GM12878 (cell line): ENCODE data around the gene SFXN2. TPM values are rescaled to one million over a fixed set of nuclear protein-coding genes. Genes with fewer than 3 reads are reported as not detected.

ENCODE experiments used
- ATAC-seq: fragments of 200-7000 bp; cut with Tn5 transposase; 3 replicates; pipeline ENCODE4 v1.9.1; 2020; ENCODE audit warnings: mild to moderate bottlenecking, moderate library complexity
- BruUV-seq: library from RNA; stranded (reverse); fragments of 400-500 nt; replicated peaks from 2 replicates; lab custom pipeline; 2021; lab: Mats Ljungman, UMichigan
- CTCF ChIA-PET: fragments of 300-600 bp; sonication (Branson Sonifier 250); formaldehyde crosslinking; extraction: SDS; loops from one replicate; lab custom pipeline; 2021; ENCODE audit warnings: inconsistent platforms; lab: Yijun Ruan, JAX
- POLR2A ChIA-PET: fragments of 350-600 bp; formaldehyde crosslinking; extraction: SDS; loops from one replicate; lab custom pipeline; 2021; ENCODE audit warnings: inconsistent platforms; lab: Charles Lee
- RAD21 ChIA-PET: fragments of 300-600 bp; sonication (Branson Sonifier 250); formaldehyde crosslinking; loops from one replicate; lab custom pipeline; 2023; ENCODE audit warnings: antibody characterized with exemption; ENCODE audit not compliant: unreplicated experiment; lab: Charles Lee
- SMC1A ChIA-PET: fragments of 300-600 bp; sonication (Branson Sonifier 250); formaldehyde crosslinking; loops from one replicate; lab custom pipeline; 2023; ENCODE audit not compliant: unreplicated experiment, uncharacterized antibody; lab: Charles Lee
- DNase-seq: peaks from one replicate; pipeline ENCODE4 v3.0.0-alpha.2; 2011; ENCODE audit warnings: low read depth, low spot score
- FAIRE-seq: peaks from 3 replicates; lab custom pipeline; 2011; peaks lifted over from hg19 to GRCh38; lab: Jason Lieb, UNC
- H2AFZ ChIP-seq: 2 replicates; pipeline ENCODE4 v1.6.0; 2011; ENCODE audit warnings: low read depth, low read length, control low read depth; ENCODE audit not compliant: control insufficient read depth
- H3K27ac ChIP-seq: 2 replicates; pipeline ENCODE4 v1.5.1; 2011; ENCODE audit warnings: control low read depth; ENCODE audit not compliant: control insufficient read depth, insufficient read depth
- H3K27me3 ChIP-seq, 2 experiments: replicated peaks in 1 of 2; 2 replicates each; pipeline versions ENCODE4 v1.6.0 to v1.6.1; 2011; ENCODE audit warnings: low read length in 1 of 2; ENCODE audit not compliant: control insufficient read depth in 2 of 2, insufficient read depth in 2 of 2
- H3K36me3 ChIP-seq, 2 experiments: 2 replicates each; pipeline ENCODE4 v1.5.1; 2011; ENCODE audit warnings: low read length in 1 of 2; ENCODE audit not compliant: control insufficient read depth in 2 of 2, insufficient read depth in 2 of 2
- H3K4me1 ChIP-seq: 2 replicates; pipeline ENCODE4 v1.6.1; 2011; ENCODE audit warnings: mild to moderate bottlenecking, low read length, moderate library complexity, mixed read lengths; ENCODE audit not compliant: control insufficient read depth, insufficient read depth
- H3K4me2 ChIP-seq: 2 replicates; pipeline ENCODE4 v1.6.0; 2011; ENCODE audit warnings: control low read depth; ENCODE audit not compliant: control insufficient read depth, insufficient read depth
- H3K4me3 ChIP-seq: fragments of 200-600 bp; sonication (generic); 2 replicates; pipeline ENCODE4 v1.5.1; 2016
- H3K79me2 ChIP-seq: 2 replicates; pipeline ENCODE4 v1.6.0; 2011; ENCODE audit warnings: low read length; ENCODE audit not compliant: control insufficient read depth, insufficient read depth
- H3K9ac ChIP-seq: 2 replicates; pipeline ENCODE4 v1.8.0; 2011; ENCODE audit warnings: low read length, control low read depth, mixed read lengths; ENCODE audit not compliant: control insufficient read depth, insufficient read depth
- H3K9me3 ChIP-seq: replicated peaks from 3 replicates; pipeline ENCODE4 v1.5.1; 2011; ENCODE audit warnings: mild to moderate bottlenecking, low read length; ENCODE audit not compliant: control insufficient read depth, insufficient read depth
- H4K20me1 ChIP-seq: 2 replicates; pipeline ENCODE4 v1.6.0; 2011; ENCODE audit not compliant: control insufficient read depth, insufficient read depth
- NR2C1 ChIP-seq: fragments of 450-650 bp; IDR thresholded peaks from 2 replicates; pipeline ENCODE4 v1.6.1; 2017; ENCODE audit warnings: antibody characterized with exemption, mild to moderate bottlenecking, moderate library complexity
- RCOR1 ChIP-seq: conservative IDR thresholded peaks from 2 replicates; pipeline ENCODE4 v1.6.1; 2012; ENCODE audit warnings: low read depth, low read length, improper control_type of control experiment
- USF1 ChIP-seq: IDR thresholded peaks from 2 replicates; pipeline ENCODE4 v1.6.1; 2011; ENCODE audit warnings: borderline replicate concordance, low read depth, mild to moderate bottlenecking, moderate library complexity, mixed read lengths, low read length; ENCODE audit not compliant: insufficient read depth; ENCODE audit errors: extremely low read length
- WGBS: methylation state at CpG from one replicate; pipeline ENCODE4 v1.1.6; 2016; ENCODE audit warnings: low lambda C conversion rate; ENCODE audit not compliant: insufficient replicate concordance, insufficient coverage; ENCODE audit errors: missing lambda C conversion rate; 5-methylcytosine and 5-hydroxymethylcytosine counted together
- in situ Hi-C: fragments of 300-500 bp; cut with MboI; formaldehyde crosslinking; loops from 9 replicates; pipeline ENCODE4 v1.14.3; 2018; ENCODE audit warnings: mixed read lengths
- intact Hi-C: fragments of 100-400 bp; cut with micrococcal nuclease; formaldehyde crosslinking; loops from one replicate; pipeline ENCODE4 v1.14.2; 2022; ENCODE audit not compliant: unreplicated experiment
- polyA plus RNA-seq, 11 experiments: library from polyadenylated mRNA; depleted of rRNA in 4 of 11; unstranded in 6 of 11; stranded (reverse) in 5 of 11; fragments of >200 nt; fragmentation: Nextera tagmentation in 4 of 11; fragmentation: Illumina TruSeq in 1 of 11; extraction: Ambion mirVana in 4 of 11; extraction: Trizol in 1 of 11; gene quantifications; 1 replicate in 1 of 11; 2 replicates in 10 of 11; pipeline versions ENCODE4 v1.2.1 to v1.2.3, GENCODE V29; 2011 to 2016; ENCODE audit warnings: inconsistent platforms in 2 of 11, missing spikeins in 2 of 11, low read depth in 1 of 11
- total RNA-seq, 4 experiments: library from RNA; depleted of rRNA in 3 of 4; stranded (reverse); fragments of >200 nt in 3 of 4; fragmentation: Illumina TruSeq in 1 of 4; extraction: Trizol in 1 of 4; gene quantifications; 2 replicates each; pipeline versions ENCODE4 v1.2.1 to v1.2.3, GENCODE V29; 2013 to 2021

SFXN2 gene
- total and polyA plus RNA-seq, 10 of the 15 experiments (the other 5 are each of a cell fraction or from before 2014, with no cell fraction given): 8.8 to 22.5 (median 18.5) TPM

- no TSS peak for BruUV-seq
- ChIA-PET CTCF (no interaction called here), SMC1A (no interaction called here), RAD21 (no interaction called here), POLR2A (interaction anchor here (0.6 kb wide), 2 partner anchors 78 to 665 kb away, joined by 3 read pairs; partner anchors contain the start of gene ARL3)
- H2AFZ ChIP-seq: no peak overlapping the region
- H3K4me3 ChIP-seq: no peak overlapping the region
- no peak for DNase-seq
- intact Hi-C loops: no loop called here
- WGBS: 98% methylated on average over 8 of the region's 8 CpGs
- H3K79me2 ChIP-seq: peaks cover 11% of the 10 kb centered on the region
- no peak for ATAC-seq
- no peak overlapping the region for H3K27ac ChIP-seq
- H3K4me1 ChIP-seq: peaks cover 15% of the 10 kb centered on the region
- H4K20me1 ChIP-seq: no peaks in the 10 kb centered on the region
- no peaks in the 10 kb centered on the region for H3K36me3 ChIP-seq
- in situ Hi-C loops: no loop called here
- no peak overlapping the region for H3K4me2 ChIP-seq
- no peaks in the 10 kb centered on the region for H3K27me3 ChIP-seq
- H3K9ac ChIP-seq: no peak overlapping the region
- TF ChIP-seq USF1 (no peak), RCOR1 (no peak), NR2C1 (no peak)
- no peak for FAIRE-seq
- H3K9me3 ChIP-seq: no peaks in the 10 kb centered on the region; the same call in 2 of the 3 replicates
These were observed 77.4 kb downstream of the SFXN2 start for GRCh38 chr10:102791754-102792395.

Other genes starting within 250 kb of the SFXN2 start
Only the 7 nearest of the 9 such genes appear.
- 18.7 and 19.0 TPM in 2 replicates for gene TRIM8, start 70.2 kb upstream of the SFXN2 start, total RNA-seq (2014; rRNA removed)
- 13.5 and 15.9 TPM in 2 replicates for gene TRIM8, start 70.2 kb upstream of the SFXN2 start, total RNA-seq (2014; rRNA removed; fragmentation: Illumina TruSeq; extraction: Trizol)
- 44.2 and 53.2 TPM in 2 replicates for gene TRIM8, start 70.2 kb upstream of the SFXN2 start, total RNA-seq (2021)
- gene TRIM8, start 70.2 kb upstream of the SFXN2 start, polyA plus RNA-seq (2011; rRNA removed): 16.6 and 26.9 TPM in 2 replicates
- 9.9 and 22.4 TPM in 2 replicates for gene TRIM8, start 70.2 kb upstream of the SFXN2 start, polyA plus RNA-seq (2014; fragmentation: Illumina TruSeq; extraction: Trizol)
- 1 to 10 TPM; 7.9 to 9.5 TPM for gene TRIM8, start 70.2 kb upstream of the SFXN2 start, polyA plus RNA-seq (2014; fragmentation: Nextera tagmentation; extraction: Ambion mirVana)
- 33.5 and 37.5 TPM in 2 replicates for gene TRIM8, start 70.2 kb upstream of the SFXN2 start, polyA plus RNA-seq (2014; rRNA removed)
- gene TRIM8, start 70.2 kb upstream of the SFXN2 start, polyA plus RNA-seq (2016; fragmentation: Nextera tagmentation; extraction: Ambion mirVana): 10 to 100 TPM; 27.3 to 27.6 TPM
- 4.9 and 6.2 TPM in 2 replicates for gene ARL3, start 239 bp upstream of the SFXN2 start, total RNA-seq (2014; rRNA removed)
- gene ARL3, start 239 bp upstream of the SFXN2 start, total RNA-seq (2014; rRNA removed; fragmentation: Illumina TruSeq; extraction: Trizol): 6.6 and 7.2 TPM in 2 replicates
- 7.7 TPM in 2 replicates for gene ARL3, start 239 bp upstream of the SFXN2 start, total RNA-seq (2021)
- 11.3 and 14.0 TPM in 2 replicates for gene ARL3, start 239 bp upstream of the SFXN2 start, polyA plus RNA-seq (2011; rRNA removed)
- 10.6 and 13.7 TPM in 2 replicates for gene ARL3, start 239 bp upstream of the SFXN2 start, polyA plus RNA-seq (2014; fragmentation: Illumina TruSeq; extraction: Trizol)
- gene ARL3, start 239 bp upstream of the SFXN2 start, polyA plus RNA-seq (2014; fragmentation: Nextera tagmentation; extraction: Ambion mirVana): 10 to 100 TPM; 21.0 to 26.1 TPM
- 8.5 and 9.7 TPM in 2 replicates for gene ARL3, start 239 bp upstream of the SFXN2 start, polyA plus RNA-seq (2014; rRNA removed)
- 10 to 100 TPM; 21.9 to 22.2 TPM for gene ARL3, start 239 bp upstream of the SFXN2 start, polyA plus RNA-seq (2016; fragmentation: Nextera tagmentation; extraction: Ambion mirVana)
- 12.7 and 18.8 TPM in 2 replicates for gene WBP1L, start 29.3 kb downstream of the SFXN2 start, total RNA-seq (2014; rRNA removed)
- gene WBP1L, start 29.3 kb downstream of the SFXN2 start, total RNA-seq (2014; rRNA removed; fragmentation: Illumina TruSeq; extraction: Trizol): 10.3 and 10.5 TPM in 2 replicates
- 16.9 and 19.8 TPM in 2 replicates for gene WBP1L, start 29.3 kb downstream of the SFXN2 start, total RNA-seq (2021)
- gene WBP1L, start 29.3 kb downstream of the SFXN2 start, polyA plus RNA-seq (2011; rRNA removed): 11.3 and 13.9 TPM in 2 replicates
- gene WBP1L, start 29.3 kb downstream of the SFXN2 start, polyA plus RNA-seq (2014; fragmentation: Illumina TruSeq; extraction: Trizol): 10.0 and 14.5 TPM in 2 replicates
- 10 to 100 TPM in 1 of 2 experiments, 1 to 10 TPM in 1; 3.7 to 10.7 TPM for gene WBP1L, start 29.3 kb downstream of the SFXN2 start, polyA plus RNA-seq (2014; fragmentation: Nextera tagmentation; extraction: Ambion mirVana)
- gene WBP1L, start 29.3 kb downstream of the SFXN2 start, polyA plus RNA-seq (2014; rRNA removed): 16.6 and 17.4 TPM in 2 replicates
- 1 to 10 TPM; 9.3 to 9.4 TPM for gene WBP1L, start 29.3 kb downstream of the SFXN2 start, polyA plus RNA-seq (2016; fragmentation: Nextera tagmentation; extraction: Ambion mirVana)
- not detected in 2 replicates for gene CYP17A1, start 122.8 kb downstream of the SFXN2 start, total RNA-seq (2014; rRNA removed)
- not detected in 2 replicates for gene CYP17A1, start 122.8 kb downstream of the SFXN2 start, total RNA-seq (2014; rRNA removed; fragmentation: Illumina TruSeq; extraction: Trizol)
- 1.9 and 2.1 TPM in 2 replicates for gene CYP17A1, start 122.8 kb downstream of the SFXN2 start, total RNA-seq (2021)
- not detected in 2 replicates for gene CYP17A1, start 122.8 kb downstream of the SFXN2 start, polyA plus RNA-seq (2011; rRNA removed)
- gene CYP17A1, start 122.8 kb downstream of the SFXN2 start, polyA plus RNA-seq (2014; fragmentation: Illumina TruSeq; extraction: Trizol): not detected in 2 replicates
- not detected for gene CYP17A1, start 122.8 kb downstream of the SFXN2 start, polyA plus RNA-seq (2014; fragmentation: Nextera tagmentation; extraction: Ambion mirVana)
- gene CYP17A1, start 122.8 kb downstream of the SFXN2 start, polyA plus RNA-seq (2014; rRNA removed): not detected in 2 replicates
- not detected for gene CYP17A1, start 122.8 kb downstream of the SFXN2 start, polyA plus RNA-seq (2016; fragmentation: Nextera tagmentation; extraction: Ambion mirVana)
- gene BORCS7, start 139.6 kb downstream of the SFXN2 start, total RNA-seq (2014; rRNA removed): 8.2 and 12.2 TPM in 2 replicates
- 10.8 and 11.7 TPM in 2 replicates for gene BORCS7, start 139.6 kb downstream of the SFXN2 start, total RNA-seq (2014; rRNA removed; fragmentation: Illumina TruSeq; extraction: Trizol)
- gene BORCS7, start 139.6 kb downstream of the SFXN2 start, total RNA-seq (2021): 4.6 and 6.6 TPM in 2 replicates
- gene BORCS7, start 139.6 kb downstream of the SFXN2 start, polyA plus RNA-seq (2011; rRNA removed): 23.5 and 25.5 TPM in 2 replicates
- gene BORCS7, start 139.6 kb downstream of the SFXN2 start, polyA plus RNA-seq (2014; fragmentation: Illumina TruSeq; extraction: Trizol): 8.2 and 14.1 TPM in 2 replicates
- 10 to 100 TPM; 14.9 to 19.2 TPM for gene BORCS7, start 139.6 kb downstream of the SFXN2 start, polyA plus RNA-seq (2014; fragmentation: Nextera tagmentation; extraction: Ambion mirVana)
- 9.4 and 13.0 TPM in 2 replicates for gene BORCS7, start 139.6 kb downstream of the SFXN2 start, polyA plus RNA-seq (2014; rRNA removed)
- gene BORCS7, start 139.6 kb downstream of the SFXN2 start, polyA plus RNA-seq (2016; fragmentation: Nextera tagmentation; extraction: Ambion mirVana): 10 to 100 TPM; 13.6 to 15.2 TPM
- gene AS3MT, start 154.8 kb downstream of the SFXN2 start, total RNA-seq (2014; rRNA removed): 0.11 and 0.38 TPM in 2 replicates
- gene AS3MT, start 154.8 kb downstream of the SFXN2 start, total RNA-seq (2014; rRNA removed; fragmentation: Illumina TruSeq; extraction: Trizol): 0.78 and 1.0 TPM in 2 replicates
- gene AS3MT, start 154.8 kb downstream of the SFXN2 start, total RNA-seq (2021): not detected in 2 replicates
- 0.45 and 0.72 TPM in 2 replicates for gene AS3MT, start 154.8 kb downstream of the SFXN2 start, polyA plus RNA-seq (2011; rRNA removed)
- gene AS3MT, start 154.8 kb downstream of the SFXN2 start, polyA plus RNA-seq (2014; fragmentation: Illumina TruSeq; extraction: Trizol): 0.67 and 0.79 TPM in 2 replicates
- under 1 TPM; 0.14 to 0.33 TPM for gene AS3MT, start 154.8 kb downstream of the SFXN2 start, polyA plus RNA-seq (2014; fragmentation: Nextera tagmentation; extraction: Ambion mirVana)
- 0.48 and 0.64 TPM in 2 replicates for gene AS3MT, start 154.8 kb downstream of the SFXN2 start, polyA plus RNA-seq (2014; rRNA removed)
- gene AS3MT, start 154.8 kb downstream of the SFXN2 start, polyA plus RNA-seq (2016; fragmentation: Nextera tagmentation; extraction: Ambion mirVana): under 1 TPM in 1 of 2 experiments, not detected in 1; 0.21 TPM
- gene CNNM2, start 203.7 kb downstream of the SFXN2 start, total RNA-seq (2014; rRNA removed): 4.3 and 7.1 TPM in 2 replicates
- 2.2 and 2.3 TPM in 2 replicates for gene CNNM2, start 203.7 kb downstream of the SFXN2 start, total RNA-seq (2014; rRNA removed; fragmentation: Illumina TruSeq; extraction: Trizol)
- gene CNNM2, start 203.7 kb downstream of the SFXN2 start, total RNA-seq (2021): 5.6 and 7.3 TPM in 2 replicates
- 1.7 and 3.4 TPM in 2 replicates for gene CNNM2, start 203.7 kb downstream of the SFXN2 start, polyA plus RNA-seq (2011; rRNA removed)
- gene CNNM2, start 203.7 kb downstream of the SFXN2 start, polyA plus RNA-seq (2014; fragmentation: Illumina TruSeq; extraction: Trizol): 2.6 and 3.4 TPM in 2 replicates
- under 1 TPM; 0.18 to 0.33 TPM for gene CNNM2, start 203.7 kb downstream of the SFXN2 start, polyA plus RNA-seq (2014; fragmentation: Nextera tagmentation; extraction: Ambion mirVana)
- gene CNNM2, start 203.7 kb downstream of the SFXN2 start, polyA plus RNA-seq (2014; rRNA removed): 2.4 and 2.5 TPM in 2 replicates
- gene CNNM2, start 203.7 kb downstream of the SFXN2 start, polyA plus RNA-seq (2016; fragmentation: Nextera tagmentation; extraction: Ambion mirVana): 1 to 10 TPM; 2.0 to 3.6 TPM